ENCODE data around the gene KIFBP. TPM values are rescaled to one million over a fixed set of nuclear protein-coding genes. Genes with fewer than 3 reads are reported as not detected.
"Not testable (repeated sequence)": the region's sequence is repeated elsewhere in the genome, so short reads cannot be mapped to it uniquely, and the experiment has no call there.

Gene KIFBP
- total RNA-seq, 2 donors from 2014 or later, result 16.3 to 17.5 TPM

DNA sequence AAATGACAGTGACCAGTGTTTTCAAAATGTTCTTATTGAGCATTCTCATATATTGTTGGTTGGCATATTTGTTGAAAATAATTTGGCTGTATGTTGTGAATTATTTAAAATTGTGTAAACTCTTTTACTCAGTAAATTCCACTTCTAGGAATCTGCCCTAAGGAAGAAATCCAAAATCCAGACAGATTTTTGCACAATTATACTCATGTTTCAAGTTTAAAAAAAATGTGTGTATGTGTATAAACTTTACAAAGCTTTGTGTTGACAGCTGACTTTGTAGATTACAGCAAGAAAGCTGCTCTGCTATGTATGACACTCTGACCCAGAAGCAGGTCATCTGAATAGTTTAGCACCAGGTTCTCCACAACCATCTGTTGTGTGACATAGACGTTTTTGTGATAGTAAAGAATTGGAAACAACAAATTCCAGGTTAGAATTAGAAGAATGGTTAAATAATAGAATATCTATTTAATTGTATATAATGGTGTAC lies 21.6 kb downstream of the KIFBP start:
- Mint-ChIP-seq H3K36me3 (ENCODE audit: insufficient read depth in 2 of 2) (peaks cover 6 to 12% of the 10 kb centered on the region in 2 donors), H3K4me1 (ENCODE audit: low read depth) (peaks cover 20% of the 10 kb centered on the region), H3K4me3 (no peak overlapping the region), H3K9me3 (peaks cover 0 to 3% of the 10 kb centered on the region in 2 donors), H3K27ac (no peak overlapping the region), H3K27me3 (ENCODE audit: low read depth) (no peaks in the 10 kb centered on the region)
- DNase-seq, result no peak
- no peak for ATAC-seq (replicated peaks in 1 of 2)

DNA sequence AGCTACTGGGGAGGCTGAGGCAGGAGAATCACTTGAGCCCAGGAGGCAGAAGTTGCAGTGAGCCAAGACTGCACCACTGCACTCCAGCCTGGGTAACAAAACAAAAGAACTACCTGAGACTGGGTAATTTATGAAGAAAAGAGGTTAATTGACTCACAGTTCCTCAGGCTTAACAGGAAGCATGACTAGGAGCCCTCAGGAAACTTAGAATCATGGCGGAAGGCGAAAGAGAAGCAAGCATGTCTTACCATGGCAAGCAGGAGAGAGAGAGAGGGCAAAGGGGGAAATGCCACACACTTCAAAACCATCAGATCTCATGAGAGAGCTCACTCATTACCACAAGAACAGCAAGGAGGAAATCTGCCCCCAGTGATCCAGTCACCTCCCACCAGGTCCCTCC lies 24.2 kb downstream of the KIFBP start:
- H3K9me3 Mint-ChIP-seq; H3K27me3 Mint-ChIP-seq (ENCODE audit: low read depth): not testable (repeated sequence)
- peaks cover 6 to 15% of the 10 kb centered on the region in 2 donors for H3K36me3 Mint-ChIP-seq (ENCODE audit: insufficient read depth in 2 of 2)
- H3K27ac Mint-ChIP-seq, result peak overlapping the region; percentile 74
- H3K4me3 Mint-ChIP-seq, result peak overlapping the region; percentile 9 to 25
- peaks cover 18% of the 10 kb centered on the region for H3K4me1 Mint-ChIP-seq (ENCODE audit: low read depth)
- ATAC-seq (replicated peaks in 1 of 2), result peak; percentile 65 to 85
- DNase-seq, result peak; percentile 18 to 25

GRCh38 chr10:69014171-69014570 lies 25.6 kb downstream of the KIFBP start:
- H3K27ac Mint-ChIP-seq, result no peak overlapping the region
- ATAC-seq (replicated peaks in 1 of 2), result no peak

DNA sequence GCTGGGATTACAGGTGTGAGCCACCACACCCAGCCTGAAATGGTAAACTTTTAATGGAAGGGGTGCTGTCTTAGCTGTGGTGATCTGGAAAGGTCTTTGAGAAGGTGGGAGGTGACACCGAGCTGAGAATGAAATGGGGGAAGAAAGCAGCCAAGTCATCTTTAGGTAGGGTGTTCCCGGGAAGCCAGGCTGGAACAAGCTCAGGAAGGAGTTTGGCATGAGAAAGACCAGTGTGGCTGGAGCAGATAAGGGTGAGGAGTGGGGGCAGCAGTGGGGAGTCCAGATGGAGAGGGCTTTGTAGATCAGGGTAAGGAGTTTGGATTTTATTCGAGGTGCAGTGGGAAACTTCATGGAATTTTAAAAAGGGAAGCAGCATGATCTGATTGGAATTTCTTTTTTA lies 30.0 kb downstream of the KIFBP start:
- Mint-ChIP-seq H3K4me3 (no peak overlapping the region), H3K9me3 (no peaks in the 10 kb centered on the region), H3K27me3 (ENCODE audit: low read depth) (no peaks in the 10 kb centered on the region), H3K27ac (no peak overlapping the region), H3K4me1 (ENCODE audit: low read depth) (peaks cover 3% of the 10 kb centered on the region), H3K36me3 (ENCODE audit: insufficient read depth in 2 of 2) (peaks cover 0 to 6% of the 10 kb centered on the region in 2 donors)
- ATAC-seq (replicated peaks in 1 of 2) (no peak), DNase-seq (no peak)

More at GRCh38 chr10:69014171-69014570, 25.6 kb downstream of the KIFBP start:
- peaks cover 16% of the 10 kb centered on the region for H3K4me1 Mint-ChIP-seq (ENCODE audit: low read depth)
- no peak for DNase-seq
- peaks cover 0 to 3% of the 10 kb centered on the region in 2 donors for H3K9me3 Mint-ChIP-seq
- no peak overlapping the region for H3K4me3 Mint-ChIP-seq
- H3K36me3 Mint-ChIP-seq (ENCODE audit: insufficient read depth in 2 of 2), result peaks cover 6 to 17% of the 10 kb centered on the region in 2 donors
- H3K27me3 Mint-ChIP-seq (ENCODE audit: low read depth), result no peaks in the 10 kb centered on the region

DNA sequence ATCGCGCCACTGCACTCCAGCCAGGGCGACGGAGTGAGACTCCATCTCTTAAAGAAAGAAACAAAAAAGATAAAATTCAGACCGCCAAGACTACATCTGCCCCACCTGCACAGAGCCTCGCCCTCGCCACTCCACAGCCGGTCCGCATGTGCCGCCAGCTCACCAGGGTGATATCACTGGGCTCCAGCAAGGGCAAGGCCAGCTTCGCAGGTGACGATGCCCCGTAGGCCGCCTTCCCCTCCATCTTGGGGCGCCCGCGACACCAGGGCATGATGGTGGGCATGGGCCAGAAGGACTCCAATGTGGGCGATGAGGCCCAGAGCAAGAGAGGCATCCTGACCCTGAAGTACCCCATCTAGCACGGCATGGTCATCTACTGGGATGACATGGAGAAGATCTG lies 34.0 kb downstream of the KIFBP start:
- Mint-ChIP-seq H3K27me3 (ENCODE audit: low read depth) (no peaks in the 10 kb centered on the region), H3K9me3 (no peaks in the 10 kb centered on the region), H3K27ac (no peak overlapping the region), H3K36me3 (ENCODE audit: insufficient read depth in 2 of 2) (peaks cover 0 to 1% of the 10 kb centered on the region in 2 donors), H3K4me1 (ENCODE audit: low read depth) (peaks cover 3% of the 10 kb centered on the region), H3K4me3 (no peak overlapping the region)
- no peak for DNase-seq
- no peak for ATAC-seq (replicated peaks in 1 of 2)

GRCh38 chr10:69025370-69025896 lies 36.8 kb downstream of the KIFBP start:
- Mint-ChIP-seq H3K27me3 (ENCODE audit: low read depth) (no peaks in the 10 kb centered on the region), H3K4me3 (no peak overlapping the region), H3K36me3 (ENCODE audit: insufficient read depth in 2 of 2) (no peaks in the 10 kb centered on the region), H3K9me3 (no peaks in the 10 kb centered on the region), H3K27ac (peak overlapping the region; percentile 65), H3K4me1 (ENCODE audit: low read depth) (peaks cover 13% of the 10 kb centered on the region)
- ATAC-seq (replicated peaks in 1 of 2) (no peak), DNase-seq (no peak)

GRCh38 chr10:69033256-69033655 lies 44.7 kb downstream of the KIFBP start:
- no peak overlapping the region for H3K4me3 Mint-ChIP-seq
- no peaks in the 10 kb centered on the region for H3K27me3 Mint-ChIP-seq (ENCODE audit: low read depth)
- ATAC-seq (replicated peaks in 1 of 2) (no peak), DNase-seq (no peak)
- H3K9me3 Mint-ChIP-seq, result no peaks in the 10 kb centered on the region
- H3K36me3 Mint-ChIP-seq (ENCODE audit: insufficient read depth in 2 of 2), result no peaks in the 10 kb centered on the region
- peaks cover 4% of the 10 kb centered on the region for H3K4me1 Mint-ChIP-seq (ENCODE audit: low read depth)
- no peak overlapping the region for H3K27ac Mint-ChIP-seq

GRCh38 chr10:69037489-69037888 lies 48.9 kb downstream of the KIFBP start:
- Mint-ChIP-seq H3K27ac (no peak overlapping the region), H3K27me3 (ENCODE audit: low read depth) (no peaks in the 10 kb centered on the region), H3K9me3 (no peaks in the 10 kb centered on the region), H3K4me3 (no peak overlapping the region), H3K4me1 (ENCODE audit: low read depth) (no peaks in the 10 kb centered on the region), H3K36me3 (ENCODE audit: insufficient read depth in 2 of 2) (no peaks in the 10 kb centered on the region)
- DNase-seq (no peak), ATAC-seq (replicated peaks in 1 of 2) (no peak)

GRCh38 chr10:69040904-69041303 lies 52.3 kb downstream of the KIFBP start:
- ATAC-seq (replicated peaks in 1 of 2); H3K27ac Mint-ChIP-seq; H3K36me3 Mint-ChIP-seq (ENCODE audit: insufficient read depth in 2 of 2); H3K27me3 Mint-ChIP-seq (ENCODE audit: low read depth); DNase-seq; H3K4me3 Mint-ChIP-seq; H3K9me3 Mint-ChIP-seq: not testable (repeated sequence)
- peaks cover 30% of the 10 kb centered on the region for H3K4me1 Mint-ChIP-seq (ENCODE audit: low read depth)

GRCh38 chr10:69042417-69042816 lies 53.8 kb downstream of the KIFBP start:
- no peaks in the 10 kb centered on the region for H3K36me3 Mint-ChIP-seq (ENCODE audit: insufficient read depth in 2 of 2)
- DNase-seq (no peak), ATAC-seq (replicated peaks in 1 of 2) (no peak)
- H3K27ac Mint-ChIP-seq, result no peak overlapping the region
- no peak overlapping the region for H3K4me3 Mint-ChIP-seq
- H3K27me3 Mint-ChIP-seq (ENCODE audit: low read depth), result no peaks in the 10 kb centered on the region
- H3K4me1 Mint-ChIP-seq (ENCODE audit: low read depth), result peaks cover 45% of the 10 kb centered on the region
- no peaks in the 10 kb centered on the region for H3K9me3 Mint-ChIP-seq

- H3K4me3 Mint-ChIP-seq, result no peak overlapping the region
- no peak overlapping the region for H3K27ac Mint-ChIP-seq
- H3K36me3 Mint-ChIP-seq (ENCODE audit: insufficient read depth in 2 of 2), result no peaks in the 10 kb centered on the region
- no peaks in the 10 kb centered on the region for H3K27me3 Mint-ChIP-seq (ENCODE audit: low read depth)
- no peak for ATAC-seq (replicated peaks in 1 of 2)
- H3K9me3 Mint-ChIP-seq, result no peaks in the 10 kb centered on the region
- DNase-seq, result no peak
- H3K4me1 Mint-ChIP-seq (ENCODE audit: low read depth), result peaks cover 49% of the 10 kb centered on the region
Observed at GRCh38 chr10:69042838-69043237, 54.2 kb downstream of the KIFBP start.

- Mint-ChIP-seq H3K4me3 (peak overlapping the region; percentile 84 to 85), H3K4me1 (ENCODE audit: low read depth) (peaks cover 61% of the 10 kb centered on the region), H3K27me3 (ENCODE audit: low read depth) (no peaks in the 10 kb centered on the region), H3K27ac (peak overlapping the region; percentile 95), H3K36me3 (ENCODE audit: insufficient read depth in 2 of 2) (no peaks in the 10 kb centered on the region), H3K9me3 (no peaks in the 10 kb centered on the region)
- DNase-seq (peak; percentile 34 to 48), ATAC-seq (replicated peaks in 1 of 2) (peak in 1 of 2 donors; percentile 25)
Observed at GRCh38 chr10:69043931-69044531, 55.4 kb downstream of the KIFBP start.

DNA sequence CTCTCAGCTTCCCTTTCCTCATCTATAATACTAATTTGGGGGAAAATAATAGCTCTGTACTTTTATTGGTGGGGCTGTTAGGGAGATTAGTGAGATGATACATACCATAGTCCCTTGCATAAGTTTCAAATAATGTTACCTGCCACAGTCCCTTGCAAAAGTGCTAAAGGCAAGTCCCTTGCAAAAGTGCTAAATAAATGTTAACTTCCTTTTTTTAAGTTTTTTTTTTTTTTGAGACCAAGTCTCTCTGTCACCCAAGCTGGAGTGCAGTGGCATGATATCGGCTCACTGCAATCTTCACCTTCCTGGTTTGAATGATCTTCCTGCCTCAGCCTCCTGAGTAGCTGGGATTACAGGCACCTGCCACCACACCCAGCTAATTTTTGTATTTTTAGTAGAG lies 55.9 kb downstream of the KIFBP start:
- Mint-ChIP-seq H3K36me3 (ENCODE audit: insufficient read depth in 2 of 2) (no peaks in the 10 kb centered on the region), H3K4me1 (ENCODE audit: low read depth) (peaks cover 63% of the 10 kb centered on the region), H3K4me3 (peak overlapping the region; percentile 84 to 85), H3K9me3 (no peaks in the 10 kb centered on the region), H3K27ac (peak overlapping the region; percentile 95), H3K27me3 (ENCODE audit: low read depth) (no peaks in the 10 kb centered on the region)
- DNase-seq, result no peak
- no peak for ATAC-seq (replicated peaks in 1 of 2)

Data from activated T-cell treated with anti-CD3 and anti-CD28 coated beads, Interleukin-2, amount 50 U/mL, for 72 hours (primary cell).